HG02678 (cell line): ENCODE measurements around the gene GABRG2.

Experiments used
- ATAC-seq: cut with Tn5 transposase; IDR thresholded peaks from one replicate; pipeline ENCODE4 v1.9.1; 2021; ENCODE audit warnings: mild to moderate bottlenecking, moderate library complexity; ENCODE audit not compliant: unreplicated experiment

The GABRG2 gene

GRCh38 chr5:162187371-162187770 is 119.8 kb downstream of the GABRG2 start:
- no peak for ATAC-seq

GRCh38 chr5:162189719-162190118 is 122.1 kb downstream of the GABRG2 start:
- ATAC-seq = no peak

DNA sequence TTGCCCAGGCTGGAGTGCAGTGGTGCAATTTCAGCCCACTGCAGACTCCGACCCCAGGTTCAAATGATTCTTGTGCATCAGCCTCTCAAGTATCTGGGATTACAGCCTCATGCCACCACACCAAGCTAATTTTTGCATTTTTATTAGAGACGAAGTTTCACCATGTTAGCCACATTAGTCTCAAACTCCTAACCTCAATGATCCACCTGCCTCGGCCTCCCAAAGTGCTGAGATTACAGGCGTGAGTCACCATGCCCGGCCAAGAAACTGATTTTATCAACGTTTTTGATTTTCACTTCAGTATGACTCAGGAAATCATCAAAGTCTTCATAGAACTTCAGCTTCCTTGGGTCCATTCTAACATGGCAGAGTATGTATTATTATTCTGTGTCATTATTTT is 125.4 kb downstream of the GABRG2 start:
- ATAC-seq = no peak

GRCh38 chr5:162196351-162196750 is 128.8 kb downstream of the GABRG2 start:
- no peak for ATAC-seq

DNA sequence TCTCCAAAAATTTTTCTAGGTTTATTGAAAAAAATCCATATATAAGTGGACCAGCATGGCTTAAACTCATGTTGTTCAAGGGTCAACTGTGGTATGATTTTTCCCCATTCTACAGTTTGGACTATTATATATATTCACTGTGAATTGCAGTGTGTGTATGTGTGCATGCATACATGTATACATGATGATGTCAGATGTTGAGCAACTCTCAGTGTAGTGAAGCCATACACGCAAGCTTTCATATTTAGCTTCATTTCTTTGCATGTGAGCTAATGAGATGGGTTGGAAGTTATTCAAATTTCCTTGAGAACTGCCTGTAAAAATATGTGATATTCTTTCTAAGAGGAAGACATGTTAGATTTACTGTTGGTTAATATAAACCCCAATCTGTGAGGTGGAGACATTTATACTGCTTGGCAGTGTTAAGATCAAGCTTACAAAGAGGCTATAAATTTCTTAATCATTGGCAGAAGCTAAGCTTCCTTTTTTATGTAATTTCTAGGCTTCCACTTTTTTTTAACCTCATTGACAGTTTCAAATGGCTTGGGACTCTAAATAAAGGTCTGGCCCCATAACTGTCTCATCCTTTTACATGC is 134.8 kb downstream of the GABRG2 start:
- ATAC-seq = no peak
